Stimulated activated CD4-positive, alpha-beta T cell treated with anti-CD3 and anti-CD28 coated beads, Interleukin-2, amount 100 ng/mL, for 24 hours (primary cell): Measurements from ENCODE around the gene ATP1B1.
"Not testable (repeated sequence)": the region's sequence is repeated elsewhere in the genome, so short reads cannot be mapped to it uniquely, and the experiment has no call there.

Experiments
- DNase-seq, 2 donors: peaks; one replicate each; pipeline ENCODE4 v3.0.0-alpha.2; 2020

Gene ATP1B1

GRCh38 chr1:169146576-169147214, 40.2 kb downstream of the ATP1B1 start:
- DNase-seq, result no peak

GRCh38 chr1:169148472-169149252, 42.2 kb downstream of the ATP1B1 start:
- no peak for DNase-seq

GRCh38 chr1:169149555-169150286, 43.2 kb downstream of the ATP1B1 start:
- DNase-seq, result no peak

- no peak for DNase-seq
Measured at GRCh38 chr1:169150641-169151337, 44.3 kb downstream of the ATP1B1 start.

GRCh38 chr1:169151338-169151837, 44.9 kb downstream of the ATP1B1 start:
- DNase-seq, result no peak

GRCh38 chr1:169155675-169156074, 49.2 kb downstream of the ATP1B1 start:
- DNase-seq, result no peak

GRCh38 chr1:169156580-169156979, 50.1 kb downstream of the ATP1B1 start:
- no peak for DNase-seq

- DNase-seq, result no peak
Measured at GRCh38 chr1:169160845-169161495, 54.5 kb downstream of the ATP1B1 start.

- no peak for DNase-seq
Measured at GRCh38 chr1:169161496-169162194, 55.2 kb downstream of the ATP1B1 start.

- DNase-seq, result peak in 1 of 2 donors; percentile 3
Measured at GRCh38 chr1:169163059-169163458, 56.6 kb downstream of the ATP1B1 start.

GRCh38 chr1:169175461-169175860, 69.0 kb downstream of the ATP1B1 start:
- no peak for DNase-seq

GRCh38 chr1:169179431-169179830, 72.9 kb downstream of the ATP1B1 start:
- not testable (repeated sequence) for DNase-seq

- no peak for DNase-seq
Measured at GRCh38 chr1:169180174-169180573, 73.7 kb downstream of the ATP1B1 start.
